ENCODE results near the gene FRMPD2.

DNA sequence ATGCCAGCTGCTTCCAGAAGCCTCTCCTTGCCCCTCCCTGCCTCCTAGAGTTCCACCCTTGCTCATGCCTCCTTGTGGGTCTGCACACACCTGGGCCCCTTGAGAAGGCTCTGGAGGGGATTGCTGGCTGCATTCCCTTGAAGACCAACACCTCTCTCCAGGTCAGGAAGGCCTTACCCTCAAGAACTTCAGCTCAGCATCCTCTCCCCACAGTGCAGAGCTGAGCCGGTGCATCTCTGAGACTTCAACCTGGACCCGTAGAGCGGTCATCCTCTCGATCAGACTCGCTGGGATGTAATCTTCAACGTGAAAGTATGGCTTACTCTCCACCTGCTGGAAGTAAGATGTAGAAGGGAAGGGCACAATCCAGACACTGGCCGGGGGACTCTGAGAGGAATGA, 62.7 kb downstream of the FRMPD2 start:
- TF ChIP-seq, protein P1, sequence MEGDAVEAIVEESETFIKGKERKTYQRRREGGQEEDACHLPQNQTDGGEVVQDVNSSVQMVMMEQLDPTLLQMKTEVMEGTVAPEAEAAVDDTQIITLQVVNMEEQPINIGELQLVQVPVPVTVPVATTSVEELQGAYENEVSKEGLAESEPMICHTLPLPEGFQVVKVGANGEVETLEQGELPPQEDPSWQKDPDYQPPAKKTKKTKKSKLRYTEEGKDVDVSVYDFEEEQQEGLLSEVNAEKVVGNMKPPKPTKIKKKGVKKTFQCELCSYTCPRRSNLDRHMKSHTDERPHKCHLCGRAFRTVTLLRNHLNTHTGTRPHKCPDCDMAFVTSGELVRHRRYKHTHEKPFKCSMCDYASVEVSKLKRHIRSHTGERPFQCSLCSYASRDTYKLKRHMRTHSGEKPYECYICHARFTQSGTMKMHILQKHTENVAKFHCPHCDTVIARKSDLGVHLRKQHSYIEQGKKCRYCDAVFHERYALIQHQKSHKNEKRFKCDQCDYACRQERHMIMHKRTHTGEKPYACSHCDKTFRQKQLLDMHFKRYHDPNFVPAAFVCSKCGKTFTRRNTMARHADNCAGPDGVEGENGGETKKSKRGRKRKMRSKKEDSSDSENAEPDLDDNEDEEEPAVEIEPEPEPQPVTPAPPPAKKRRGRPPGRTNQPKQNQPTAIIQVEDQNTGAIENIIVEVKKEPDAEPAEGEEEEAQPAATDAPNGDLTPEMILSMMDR (IDR thresholded peaks at IDR 0.05; ENCODE audit: low read depth, low read length, poor library complexity, severe bottlenecking): no peak
- TF ChIP-seq EZH2phosphoT487 (IDR thresholded peaks at IDR 0.05; ENCODE audit: borderline replicate concordance, low read length): no peak

All from DOHH2 (cell line).